Spleen (tissue), 11 donors: ENCODE measurements around the gene ARPP19. TPM values are rescaled to one million over a fixed set of nuclear protein-coding genes. Genes with fewer than 3 reads are reported as not detected.
A peak's percentile ranks its signal among the peaks of the same experiment; 100 is the strongest.

Source experiments
- DNase-seq: peaks from one replicate; pipeline ENCODE4 v3.0.0-alpha.2; 2020
- H3K27ac ChIP-seq, 8 donors: fragments of 200-600 bp; sonication (generic) in 7 of 8; 1 replicate in 4 of 8; 2 replicates in 4 of 8; pipeline versions ENCODE4 v1.5.0 to v1.8.0; 2016 to 2021; ENCODE audit warnings: inconsistent platforms in 4 of 8, mild to moderate bottlenecking in 4 of 8, moderate library complexity in 1 of 8
- H3K27me3 ChIP-seq, 7 donors: fragments of 200-600 bp; sonication (generic) in 6 of 7; replicated peaks in 1 of 7; 1 replicate in 4 of 7; 2 replicates in 3 of 7; pipeline versions ENCODE4 v1.5.0 to v1.8.0; 2016 to 2021; ENCODE audit warnings: inconsistent platforms in 3 of 7, mild to moderate bottlenecking in 1 of 7
- H3K36me3 ChIP-seq, 6 donors: fragments of 200-600 bp; sonication (generic) in 5 of 6; 1 replicate in 4 of 6; 2 replicates in 2 of 6; pipeline versions ENCODE4 v1.5.0 to v1.8.0; 2016 to 2021; ENCODE audit warnings: inconsistent platforms in 2 of 6
- H3K4me1 ChIP-seq, 6 donors: fragments of 200-600 bp; sonication (generic) in 5 of 6; 1 replicate in 3 of 6; 2 replicates in 3 of 6; pipeline versions ENCODE4 v1.5.0 to v1.8.0; 2016 to 2021; ENCODE audit warnings: inconsistent platforms in 3 of 6
- H3K4me3 ChIP-seq, 8 donors: fragments of 200-600 bp; sonication (generic) in 7 of 8; 1 replicate in 4 of 8; 2 replicates in 4 of 8; pipeline versions ENCODE4 v1.5.0 to v1.8.0; 2016 to 2021; ENCODE audit warnings: inconsistent platforms in 4 of 8, mild to moderate bottlenecking in 4 of 8, moderate library complexity in 2 of 8
- H3K9me3 ChIP-seq, 8 donors: fragments of 200-600 bp; sonication (generic) in 7 of 8; 1 replicate in 4 of 8; 2 replicates in 4 of 8; pipeline versions ENCODE4 v1.5.0 to v1.8.0; 2016 to 2021; ENCODE audit warnings: inconsistent platforms in 4 of 8
- POLR2A ChIP-seq, 3 donors: fragments of 450-650 bp; IDR thresholded peaks; one replicate each; pipeline ENCODE4 v1.5.1; 2017; ENCODE audit warnings: antibody characterized with exemption in 3 of 3, mild to moderate bottlenecking in 1 of 3
- POLR2AphosphoS5 ChIP-seq, 3 donors: sonication (generic); formaldehyde crosslinking; IDR thresholded peaks; one replicate each; pipeline ENCODE4 v1.5.1; 2017; ENCODE audit warnings: antibody characterized with exemption in 3 of 3
- WGBS, 5 donors: extraction: QIAGEN DNeasy Blood & Tissue Kit in 3 of 5; methylation state at CpG; one replicate each; pipeline versions ENCODE4 v1.1.5 to v1.1.7; 2013 to 2018; 5-methylcytosine and 5-hydroxymethylcytosine counted together
- intact Hi-C: fragments of 100-400 bp; cut with DNase I; formaldehyde crosslinking; loops from one replicate; pipeline ENCODE4 v1.15.0; 2023; ENCODE audit warnings: low total_unique reads
- polyA plus RNA-seq, 3 donors: library from polyadenylated mRNA; stranded (reverse); fragments of 200-250 nt; gene quantifications; one replicate each; pipeline ENCODE4 v1.2.1, GENCODE V29; 2013
- total RNA-seq, 7 donors: library from RNA; depleted of rRNA in 3 of 7; stranded (reverse); fragments of >200 nt in 3 of 7; fragmentation: NEBNext Ultra II Directional in 4 of 7; extraction: Animal tissue kit (Norgen Biotek cat#: 25700) in 4 of 7; gene quantifications; one replicate each; pipeline versions ENCODE4 v1.1.0 to v1.2.1, GENCODE V29; 2016 to 2021
- TF ChIP-seq, protein P1 (sequence below), 11 experiments: fragments of 200-600 bp in 7 of 11; fragments of 450-650 bp in 4 of 11; sonication (generic) in 4 of 11; IDR thresholded peaks in 8 of 11; conservative IDR thresholded peaks in 3 of 11; 1 replicate in 7 of 11; 2 replicates in 4 of 11; pipeline versions ENCODE4 v1.4.0 to v1.8.0; 2016 to 2021; ENCODE audit warnings: antibody characterized with exemption in 11 of 11, inconsistent platforms in 4 of 11, mild to moderate bottlenecking in 1 of 11
- donor health status: healthy with polysubstance abuse.
- donor health status: DM: no; HTN: no; CAD: no; lungs with moderate emphysema.
- donor health status: DM: no; HTN: no; CAD: no.
- donor health status: Bipolar disorder and iron deficiency.
- donor health status: healthy.
- donor health status: DM: no; HTN: no; CAD: no.
- donor health status: DM: yes; HTN: yes; CAD: no.

Gene ARPP19
- total and polyA plus RNA-seq, 10 donors = 18.3 to 132 (median 101) TPM

- TF ChIP-seq POLR2AphosphoS5 (IDR thresholded peaks at IDR 0.05) (no peak), POLR2A (IDR thresholded peaks at IDR 0.05) (no peak)
- TF ChIP-seq, protein P1, sequence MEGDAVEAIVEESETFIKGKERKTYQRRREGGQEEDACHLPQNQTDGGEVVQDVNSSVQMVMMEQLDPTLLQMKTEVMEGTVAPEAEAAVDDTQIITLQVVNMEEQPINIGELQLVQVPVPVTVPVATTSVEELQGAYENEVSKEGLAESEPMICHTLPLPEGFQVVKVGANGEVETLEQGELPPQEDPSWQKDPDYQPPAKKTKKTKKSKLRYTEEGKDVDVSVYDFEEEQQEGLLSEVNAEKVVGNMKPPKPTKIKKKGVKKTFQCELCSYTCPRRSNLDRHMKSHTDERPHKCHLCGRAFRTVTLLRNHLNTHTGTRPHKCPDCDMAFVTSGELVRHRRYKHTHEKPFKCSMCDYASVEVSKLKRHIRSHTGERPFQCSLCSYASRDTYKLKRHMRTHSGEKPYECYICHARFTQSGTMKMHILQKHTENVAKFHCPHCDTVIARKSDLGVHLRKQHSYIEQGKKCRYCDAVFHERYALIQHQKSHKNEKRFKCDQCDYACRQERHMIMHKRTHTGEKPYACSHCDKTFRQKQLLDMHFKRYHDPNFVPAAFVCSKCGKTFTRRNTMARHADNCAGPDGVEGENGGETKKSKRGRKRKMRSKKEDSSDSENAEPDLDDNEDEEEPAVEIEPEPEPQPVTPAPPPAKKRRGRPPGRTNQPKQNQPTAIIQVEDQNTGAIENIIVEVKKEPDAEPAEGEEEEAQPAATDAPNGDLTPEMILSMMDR (IDR thresholded peaks at IDR 0.05 in 8 of 11, conservative IDR thresholded peaks at IDR 0.05 in 3 of 11) = no peak
- Histone ChIP-seq H3K4me3 (no peak overlapping the region), H3K4me1 (peaks cover 0 to 97% (median 23%) of the 10 kb centered on the region in 6 donors), H3K27me3 (no peaks in the 10 kb centered on the region), H3K9me3 (no peaks in the 10 kb centered on the region), H3K36me3 (no peaks in the 10 kb centered on the region), H3K27ac (no peak overlapping the region)
- intact Hi-C loops = no loop called here
- DNase-seq = no peak
- 81 to 90% (median 88%) methylated on average over 3 of the region's 3 CpGs for WGBS, 5 donors
Measured at GRCh38 chr15:52521682-52522081, 47.1 kb downstream of the ARPP19 start.

DNA sequence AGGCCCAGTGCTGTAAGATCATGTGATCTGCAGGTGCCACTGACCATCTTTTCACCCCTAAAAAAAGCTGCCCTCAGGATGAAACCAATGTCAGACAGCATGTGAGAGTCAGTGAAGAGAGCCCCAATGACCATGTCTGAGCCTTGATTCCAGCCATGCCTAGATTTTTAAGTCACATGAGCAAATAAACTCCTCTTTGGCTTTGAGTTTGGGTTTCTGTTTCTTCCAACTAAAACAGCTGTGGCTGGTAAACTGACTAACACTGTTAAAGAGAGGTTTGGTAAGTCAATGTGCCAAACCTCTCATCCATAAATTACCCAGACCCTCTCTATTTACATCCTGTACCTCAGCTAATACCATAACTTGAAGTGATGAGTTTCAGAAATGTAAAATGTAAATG, 48.4 kb downstream of the ARPP19 start:
- Histone ChIP-seq H3K9me3 (no peaks in the 10 kb centered on the region), H3K27ac (no peak overlapping the region), H3K4me3 (no peak overlapping the region), H3K4me1 (peaks cover 0 to 97% (median 22%) of the 10 kb centered on the region in 6 donors), H3K27me3 (no peaks in the 10 kb centered on the region), H3K36me3 (no peaks in the 10 kb centered on the region)
- TF ChIP-seq POLR2AphosphoS5 (IDR thresholded peaks at IDR 0.05) (no peak), POLR2A (IDR thresholded peaks at IDR 0.05) (no peak)
- TF ChIP-seq, protein P1 (IDR thresholded peaks at IDR 0.05 in 8 of 11, conservative IDR thresholded peaks at IDR 0.05 in 3 of 11) = no peak
- DNase-seq = no peak
- intact Hi-C loops = no loop called here

DNA sequence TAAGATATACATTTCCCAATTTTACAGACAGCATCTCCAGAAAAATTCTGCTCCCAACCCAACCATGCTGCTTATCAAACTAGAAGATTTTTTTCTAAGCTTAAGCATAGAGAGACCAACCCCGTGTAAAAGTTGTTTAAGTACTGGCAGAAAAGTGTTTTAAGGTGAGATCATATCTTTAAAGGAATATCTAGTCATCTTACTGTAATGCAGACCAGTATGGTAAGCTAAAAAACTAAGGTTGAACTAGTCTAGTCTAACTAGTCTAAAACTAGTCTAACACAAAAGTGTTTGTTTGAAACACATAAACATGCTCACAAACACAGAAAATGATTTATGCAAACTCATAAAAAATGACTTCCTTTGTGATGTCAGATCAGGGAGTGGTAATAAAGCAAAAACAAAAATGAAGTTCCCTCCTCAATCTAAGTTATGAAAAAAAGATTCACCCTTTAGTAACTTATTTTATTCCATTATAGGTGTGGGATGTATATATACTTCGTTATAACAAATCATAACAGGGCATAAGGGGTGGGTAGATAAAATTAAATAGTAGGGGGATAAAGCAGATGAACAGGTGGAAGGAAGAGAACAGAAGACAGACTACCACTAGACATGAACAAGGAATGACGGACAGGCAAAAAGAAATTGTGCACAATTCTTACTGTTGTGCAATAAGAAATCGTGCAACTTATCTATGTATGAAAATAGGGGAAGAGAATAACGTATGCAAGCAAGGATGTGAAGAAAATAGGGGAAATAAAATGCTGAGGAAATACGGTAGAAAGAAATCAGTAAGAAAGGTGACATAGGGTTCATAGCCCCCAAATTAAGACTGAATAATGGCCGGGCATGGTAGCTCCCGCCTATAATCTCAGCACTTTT, 50.1 kb downstream of the ARPP19 start:
- Histone ChIP-seq H3K4me3 (no peak overlapping the region), H3K36me3 (no peaks in the 10 kb centered on the region), H3K4me1 (peaks cover 0 to 82% (median 18%) of the 10 kb centered on the region in 6 donors), H3K9me3 (no peaks in the 10 kb centered on the region), H3K27ac (peak overlapping the region in 5 of 8 donors; percentile 3 to 63 (median 51)), H3K27me3 (no peaks in the 10 kb centered on the region)
- intact Hi-C loops = no loop called here
- TF ChIP-seq POLR2A (IDR thresholded peaks at IDR 0.05) (no peak), POLR2AphosphoS5 (IDR thresholded peaks at IDR 0.05) (no peak)
- TF ChIP-seq, protein P1 (IDR thresholded peaks at IDR 0.05 in 8 of 11, conservative IDR thresholded peaks at IDR 0.05 in 3 of 11) = no peak
- WGBS, 5 donors = 43 to 66% (median 61%) methylated on average over 8 of the region's 8 CpGs
- DNase-seq = no peak

DNA sequence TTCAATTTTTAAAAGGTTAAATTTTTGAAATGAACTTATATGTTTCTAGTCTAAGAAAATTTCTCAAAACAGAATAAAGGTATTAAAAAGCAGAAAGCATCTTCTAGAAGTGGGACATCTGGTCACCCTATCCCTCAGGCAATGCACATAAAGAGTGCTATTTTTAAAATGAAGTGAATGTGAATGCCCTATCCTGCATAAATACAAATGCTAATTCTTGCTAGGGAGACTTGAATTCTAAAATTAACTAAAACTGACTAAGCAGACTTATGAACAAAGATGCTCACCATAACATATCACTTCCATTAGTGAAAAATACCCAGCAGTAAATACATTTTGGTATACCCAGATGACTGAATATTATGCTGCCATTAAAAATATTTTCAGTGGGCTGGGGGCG, 51.8 kb downstream of the ARPP19 start:
- H3K4me3 ChIP-seq = no peak overlapping the region
- H3K4me1 ChIP-seq = peaks cover 0 to 74% (median 11%) of the 10 kb centered on the region in 6 donors
- H3K27me3 ChIP-seq = no peaks in the 10 kb centered on the region
- no peak overlapping the region for H3K27ac ChIP-seq
- no peaks in the 10 kb centered on the region for H3K9me3 ChIP-seq
- WGBS, 5 donors = 90 to 100% (median 93%) methylated on average over 1 of the region's 1 CpG
- intact Hi-C loops = no loop called here
- no peak for DNase-seq
- no peaks in the 10 kb centered on the region for H3K36me3 ChIP-seq
- no peak for TF ChIP-seq POLR2AphosphoS5 (IDR thresholded peaks at IDR 0.05)
